GM19463 (cell line): ENCODE data around the gene C17orf67.

Experiments
- ATAC-seq: cut with Tn5 transposase; IDR thresholded peaks from one replicate; pipeline ENCODE4 v1.9.1; 2021; ENCODE audit warnings: mild to moderate bottlenecking, moderate library complexity; ENCODE audit not compliant: unreplicated experiment

C17orf67 gene

GRCh38 chr17:56809820-56810179 lies 23.9 kb downstream of the C17orf67 start:
- no peak for ATAC-seq

GRCh38 chr17:56809106-56809819 lies 24.5 kb downstream of the C17orf67 start:
- ATAC-seq: no peak

GRCh38 chr17:56808503-56808902 lies 25.2 kb downstream of the C17orf67 start:
- ATAC-seq: no peak

- ATAC-seq: no peak
These were observed 26.0 kb downstream of the C17orf67 start for GRCh38 chr17:56807723-56808122.

- no peak for ATAC-seq
These were observed 26.8 kb downstream of the C17orf67 start for GRCh38 chr17:56806949-56807348.

GRCh38 chr17:56804454-56804853 lies 29.3 kb downstream of the C17orf67 start:
- no peak for ATAC-seq

- ATAC-seq: no peak
These were observed 30.6 kb downstream of the C17orf67 start for GRCh38 chr17:56803071-56803470.

- no peak for ATAC-seq
These were observed 32.1 kb downstream of the C17orf67 start for GRCh38 chr17:56801459-56802178.

GRCh38 chr17:56798916-56799315 lies 34.8 kb downstream of the C17orf67 start:
- no peak for ATAC-seq

GRCh38 chr17:56796536-56796935 lies 37.2 kb downstream of the C17orf67 start:
- ATAC-seq: no peak

- ATAC-seq: no peak
These were observed 38.4 kb downstream of the C17orf67 start for GRCh38 chr17:56795221-56795865.

GRCh38 chr17:56793957-56794356 lies 39.8 kb downstream of the C17orf67 start:
- ATAC-seq: no peak

- no peak for ATAC-seq
These were observed 40.2 kb downstream of the C17orf67 start for GRCh38 chr17:56793531-56793930.

GRCh38 chr17:56792267-56792666 lies 41.5 kb downstream of the C17orf67 start:
- ATAC-seq: no peak

GRCh38 chr17:56786989-56787482 lies 46.7 kb downstream of the C17orf67 start:
- peak; percentile 83 for ATAC-seq

- ATAC-seq: no peak
These were observed 47.6 kb downstream of the C17orf67 start for GRCh38 chr17:56785997-56786680.

GRCh38 chr17:56785405-56785804 lies 48.3 kb downstream of the C17orf67 start:
- no peak for ATAC-seq

- ATAC-seq: no peak
These were observed 51.4 kb downstream of the C17orf67 start for GRCh38 chr17:56782338-56782737.

GRCh38 chr17:56781906-56782305 lies 51.8 kb downstream of the C17orf67 start:
- no peak for ATAC-seq

- peak; percentile 95 for ATAC-seq
These were observed 53.6 kb downstream of the C17orf67 start for GRCh38 chr17:56779898-56780777.
